ENCODE results near the gene TNIK.

DNA sequence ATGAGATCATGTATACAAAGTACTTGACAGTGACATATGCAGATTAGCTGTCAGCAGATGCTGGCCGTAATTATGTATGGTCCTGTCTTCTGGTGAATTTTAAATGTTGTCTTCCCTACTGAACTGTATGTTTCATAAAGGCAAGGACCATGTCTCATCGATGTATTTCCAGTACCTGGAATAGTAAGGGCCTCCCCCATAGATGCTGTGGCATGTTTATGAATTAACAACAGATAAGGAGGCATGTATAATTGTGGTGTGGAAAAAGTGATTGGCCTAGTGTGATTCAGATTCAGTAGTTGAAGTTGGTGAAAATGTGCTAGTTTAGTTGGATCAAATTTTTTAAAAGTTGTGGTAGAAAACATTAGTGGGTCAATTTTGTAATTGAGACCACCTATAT lies 231.0 kb downstream of the TNIK start:
- TF ChIP-seq, protein P1, sequence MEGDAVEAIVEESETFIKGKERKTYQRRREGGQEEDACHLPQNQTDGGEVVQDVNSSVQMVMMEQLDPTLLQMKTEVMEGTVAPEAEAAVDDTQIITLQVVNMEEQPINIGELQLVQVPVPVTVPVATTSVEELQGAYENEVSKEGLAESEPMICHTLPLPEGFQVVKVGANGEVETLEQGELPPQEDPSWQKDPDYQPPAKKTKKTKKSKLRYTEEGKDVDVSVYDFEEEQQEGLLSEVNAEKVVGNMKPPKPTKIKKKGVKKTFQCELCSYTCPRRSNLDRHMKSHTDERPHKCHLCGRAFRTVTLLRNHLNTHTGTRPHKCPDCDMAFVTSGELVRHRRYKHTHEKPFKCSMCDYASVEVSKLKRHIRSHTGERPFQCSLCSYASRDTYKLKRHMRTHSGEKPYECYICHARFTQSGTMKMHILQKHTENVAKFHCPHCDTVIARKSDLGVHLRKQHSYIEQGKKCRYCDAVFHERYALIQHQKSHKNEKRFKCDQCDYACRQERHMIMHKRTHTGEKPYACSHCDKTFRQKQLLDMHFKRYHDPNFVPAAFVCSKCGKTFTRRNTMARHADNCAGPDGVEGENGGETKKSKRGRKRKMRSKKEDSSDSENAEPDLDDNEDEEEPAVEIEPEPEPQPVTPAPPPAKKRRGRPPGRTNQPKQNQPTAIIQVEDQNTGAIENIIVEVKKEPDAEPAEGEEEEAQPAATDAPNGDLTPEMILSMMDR (conservative IDR thresholded peaks at IDR 0.05; ENCODE audit: low read length): no peak
- TF ChIP-seq EZH2phosphoT487 (IDR thresholded peaks at IDR 0.05; ENCODE audit: borderline replicate concordance): no peak

All from Loucy (cell line).